C4-2B (cell line): ENCODE results near the gene LEPROT.

Source experiments
- CTCF ChIP-seq: fragments of 450-650 bp; conservative IDR thresholded peaks from 2 replicates; pipeline ENCODE4 v1.5.1; 2017; ENCODE audit warnings: mild to moderate bottlenecking
- ZFX ChIP-seq: fragments of 450-650 bp; IDR thresholded peaks from 2 replicates; pipeline ENCODE4 v1.6.1; 2017

GRCh38 chr1:65393347-65393746 is 27.1 kb upstream of the LEPROT start:
- TF ChIP-seq CTCF (no peak), ZFX (no peak)
